A549 (cell line): Measurements from ENCODE around the gene DGKA.

Source experiments
- CBX8 ChIP-seq: fragments of 200-600 bp; sonication (generic); IDR thresholded peaks from 2 replicates; pipeline ENCODE4 v1.6.1; 2016
- CEBPB ChIP-seq, 2 experiments: fragments of >200 bp in 1 of 2; sonication (Bioruptor Twin) in 1 of 2; formaldehyde crosslinking in 1 of 2; IDR thresholded peaks; 2 replicates each; pipeline ENCODE4 v1.6.1; 2012 to 2016
- CTCF ChIP-seq: fragments of >200 bp; sonication (Bioruptor Twin); formaldehyde crosslinking; IDR thresholded peaks from 3 replicates; pipeline ENCODE4 v1.5.1; 2016
- EHF ChIP-seq: fragments of 250-450 bp; sonication (Bioruptor Pico); IDR thresholded peaks from 2 replicates; pipeline ENCODE4 v1.5.0; 2020; ENCODE audit warnings: mild to moderate bottlenecking
- HDAC2 ChIP-seq: fragments of 200-600 bp; sonication (generic); IDR thresholded peaks from 2 replicates; pipeline ENCODE4 v1.6.1; 2016
- HOXA7 ChIP-seq: fragments of 250-450 bp; sonication (Bioruptor Pico); IDR thresholded peaks from 2 replicates; pipeline ENCODE4 v1.5.0; 2020; ENCODE audit warnings: mild to moderate bottlenecking, moderate library complexity
- MAFK ChIP-seq: fragments of 450-650 bp; IDR thresholded peaks from 2 replicates; pipeline ENCODE4 v1.6.1; 2014; ENCODE audit not compliant: partially characterized antibody
- POLR2A ChIP-seq: IDR thresholded peaks from 2 replicates; pipeline ENCODE4 v1.6.1; 2012; ENCODE audit warnings: mild to moderate bottlenecking, low read length
- POLR2AphosphoS2 ChIP-seq: conservative IDR thresholded peaks from 2 replicates; pipeline ENCODE4 v1.6.1; 2012; ENCODE audit warnings: low read length, improper control_type of control experiment, inconsistent platforms
- RCOR1 ChIP-seq: fragments of 150-350 bp; IDR thresholded peaks from 2 replicates; pipeline ENCODE4 v1.6.1; 2014; ENCODE audit warnings: antibody characterized with exemption, low read length, low read depth
- TF ChIP-seq, protein P1 (sequence below): IDR thresholded peaks from 2 replicates; pipeline ENCODE4 v1.6.1; 2012
- TF ChIP-seq, protein P2 (sequence below): fragments of 200-600 bp; sonication (generic); IDR thresholded peaks from 2 replicates; pipeline ENCODE4 v1.6.1; 2016; ENCODE audit warnings: antibody characterized with exemption, mild to moderate bottlenecking, moderate library complexity
- TF ChIP-seq, protein P3 (sequence below): fragments of 150-350 bp; IDR thresholded peaks from 2 replicates; pipeline ENCODE4 v1.6.1; 2014; ENCODE audit warnings: low read depth, mild to moderate bottlenecking, low read length
- TF ChIP-seq, protein P4 (sequence below): fragments of 450-650 bp; IDR thresholded peaks from 2 replicates; pipeline ENCODE4 v1.6.1; 2014; ENCODE audit warnings: antibody characterized with exemption

GRCh38 chr12:55931317-55931779 is 386 bp downstream of the DGKA start:
- TF ChIP-seq CTCF (no peak), CBX8 (no peak), HDAC2 (no peak), CEBPB (IDR thresholded peaks at IDR 0.05) (no peak), HOXA7 (CRISPR knock-in tag) (no peak), MAFK (no peak), EHF (no peak), POLR2A (no peak), RCOR1 (no peak), POLR2AphosphoS2 (no peak)
- TF ChIP-seq, protein P1, sequence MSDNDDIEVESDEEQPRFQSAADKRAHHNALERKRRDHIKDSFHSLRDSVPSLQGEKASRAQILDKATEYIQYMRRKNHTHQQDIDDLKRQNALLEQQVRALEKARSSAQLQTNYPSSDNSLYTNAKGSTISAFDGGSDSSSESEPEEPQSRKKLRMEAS: peak; percentile 15; the same call in 1 of the 2 replicates
- TF ChIP-seq, protein P2, sequence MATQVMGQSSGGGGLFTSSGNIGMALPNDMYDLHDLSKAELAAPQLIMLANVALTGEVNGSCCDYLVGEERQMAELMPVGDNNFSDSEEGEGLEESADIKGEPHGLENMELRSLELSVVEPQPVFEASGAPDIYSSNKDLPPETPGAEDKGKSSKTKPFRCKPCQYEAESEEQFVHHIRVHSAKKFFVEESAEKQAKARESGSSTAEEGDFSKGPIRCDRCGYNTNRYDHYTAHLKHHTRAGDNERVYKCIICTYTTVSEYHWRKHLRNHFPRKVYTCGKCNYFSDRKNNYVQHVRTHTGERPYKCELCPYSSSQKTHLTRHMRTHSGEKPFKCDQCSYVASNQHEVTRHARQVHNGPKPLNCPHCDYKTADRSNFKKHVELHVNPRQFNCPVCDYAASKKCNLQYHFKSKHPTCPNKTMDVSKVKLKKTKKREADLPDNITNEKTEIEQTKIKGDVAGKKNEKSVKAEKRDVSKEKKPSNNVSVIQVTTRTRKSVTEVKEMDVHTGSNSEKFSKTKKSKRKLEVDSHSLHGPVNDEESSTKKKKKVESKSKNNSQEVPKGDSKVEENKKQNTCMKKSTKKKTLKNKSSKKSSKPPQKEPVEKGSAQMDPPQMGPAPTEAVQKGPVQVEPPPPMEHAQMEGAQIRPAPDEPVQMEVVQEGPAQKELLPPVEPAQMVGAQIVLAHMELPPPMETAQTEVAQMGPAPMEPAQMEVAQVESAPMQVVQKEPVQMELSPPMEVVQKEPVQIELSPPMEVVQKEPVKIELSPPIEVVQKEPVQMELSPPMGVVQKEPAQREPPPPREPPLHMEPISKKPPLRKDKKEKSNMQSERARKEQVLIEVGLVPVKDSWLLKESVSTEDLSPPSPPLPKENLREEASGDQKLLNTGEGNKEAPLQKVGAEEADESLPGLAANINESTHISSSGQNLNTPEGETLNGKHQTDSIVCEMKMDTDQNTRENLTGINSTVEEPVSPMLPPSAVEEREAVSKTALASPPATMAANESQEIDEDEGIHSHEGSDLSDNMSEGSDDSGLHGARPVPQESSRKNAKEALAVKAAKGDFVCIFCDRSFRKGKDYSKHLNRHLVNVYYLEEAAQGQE: no peak
- TF ChIP-seq, protein P3, sequence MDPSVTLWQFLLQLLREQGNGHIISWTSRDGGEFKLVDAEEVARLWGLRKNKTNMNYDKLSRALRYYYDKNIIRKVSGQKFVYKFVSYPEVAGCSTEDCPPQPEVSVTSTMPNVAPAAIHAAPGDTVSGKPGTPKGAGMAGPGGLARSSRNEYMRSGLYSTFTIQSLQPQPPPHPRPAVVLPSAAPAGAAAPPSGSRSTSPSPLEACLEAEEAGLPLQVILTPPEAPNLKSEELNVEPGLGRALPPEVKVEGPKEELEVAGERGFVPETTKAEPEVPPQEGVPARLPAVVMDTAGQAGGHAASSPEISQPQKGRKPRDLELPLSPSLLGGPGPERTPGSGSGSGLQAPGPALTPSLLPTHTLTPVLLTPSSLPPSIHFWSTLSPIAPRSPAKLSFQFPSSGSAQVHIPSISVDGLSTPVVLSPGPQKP: no peak
- TF ChIP-seq, protein P4, sequence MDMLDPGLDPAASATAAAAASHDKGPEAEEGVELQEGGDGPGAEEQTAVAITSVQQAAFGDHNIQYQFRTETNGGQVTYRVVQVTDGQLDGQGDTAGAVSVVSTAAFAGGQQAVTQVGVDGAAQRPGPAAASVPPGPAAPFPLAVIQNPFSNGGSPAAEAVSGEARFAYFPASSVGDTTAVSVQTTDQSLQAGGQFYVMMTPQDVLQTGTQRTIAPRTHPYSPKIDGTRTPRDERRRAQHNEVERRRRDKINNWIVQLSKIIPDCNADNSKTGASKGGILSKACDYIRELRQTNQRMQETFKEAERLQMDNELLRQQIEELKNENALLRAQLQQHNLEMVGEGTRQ: no peak
